AG09309 (cell line): ENCODE results near the gene G0S2.
A peak's percentile ranks its signal among the peaks of the same experiment; 100 is the strongest.

Experiments used
- DNase-seq: peaks from one replicate; pipeline ENCODE4 v3.0.0-alpha.2; 2010; ENCODE audit warnings: low read depth
- H3K4me3 ChIP-seq: 2 replicates; pipeline ENCODE4 v1.5.1; 2011; ENCODE audit warnings: mild to moderate bottlenecking, low read depth, low read length, moderate library complexity; ENCODE audit not compliant: control insufficient read depth
- TF ChIP-seq, protein P1 (sequence below): IDR thresholded peaks from 2 replicates; pipeline ENCODE4 v1.5.1; 2011; ENCODE audit warnings: mild to moderate bottlenecking, low read depth, low read length, inconsistent platforms; ENCODE audit not compliant: insufficient read depth, control insufficient read depth; ENCODE audit errors: missing control alignments

Gene G0S2

DNA sequence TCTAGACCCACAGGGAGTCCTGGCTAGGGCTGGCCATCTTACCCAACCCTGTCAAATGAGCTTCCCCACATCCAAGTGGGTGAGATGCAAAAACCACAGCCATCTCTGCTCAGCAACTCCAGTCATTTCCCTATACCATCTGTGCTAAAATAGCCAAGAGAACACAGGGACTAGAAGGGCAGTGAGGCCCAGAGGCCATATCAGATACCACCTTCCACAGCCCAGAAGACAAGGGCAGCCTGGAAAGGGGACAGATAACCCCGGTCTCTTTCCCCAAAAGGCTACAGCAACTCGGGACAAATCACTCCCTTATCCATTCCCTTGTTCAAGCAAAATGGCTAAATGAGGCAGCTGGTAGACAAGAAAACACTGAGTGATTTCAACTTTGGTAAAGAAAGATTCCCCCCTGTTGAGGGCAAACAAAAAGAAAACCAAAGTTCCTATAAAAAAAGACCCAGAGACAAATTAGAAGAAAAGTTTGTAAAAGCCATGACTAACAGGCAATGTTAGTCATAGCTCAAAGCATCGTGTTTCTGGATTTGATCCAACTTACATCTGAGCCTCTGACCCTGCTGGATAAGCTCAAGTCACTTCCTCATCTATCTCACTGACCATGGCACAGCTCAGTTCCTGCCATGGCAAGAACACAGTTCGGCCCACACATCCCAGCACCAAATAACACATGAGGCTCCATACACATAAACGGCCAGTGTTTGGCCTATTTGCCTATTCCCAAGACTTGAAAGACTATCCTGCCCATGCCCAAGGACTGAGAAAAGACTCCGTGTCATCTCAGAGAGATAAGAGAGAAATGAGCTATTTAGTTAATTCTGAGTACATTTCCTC lies 26.1 kb upstream of the G0S2 start:
- H3K4me3 ChIP-seq = no peak overlapping the region
- TF ChIP-seq, protein P1, sequence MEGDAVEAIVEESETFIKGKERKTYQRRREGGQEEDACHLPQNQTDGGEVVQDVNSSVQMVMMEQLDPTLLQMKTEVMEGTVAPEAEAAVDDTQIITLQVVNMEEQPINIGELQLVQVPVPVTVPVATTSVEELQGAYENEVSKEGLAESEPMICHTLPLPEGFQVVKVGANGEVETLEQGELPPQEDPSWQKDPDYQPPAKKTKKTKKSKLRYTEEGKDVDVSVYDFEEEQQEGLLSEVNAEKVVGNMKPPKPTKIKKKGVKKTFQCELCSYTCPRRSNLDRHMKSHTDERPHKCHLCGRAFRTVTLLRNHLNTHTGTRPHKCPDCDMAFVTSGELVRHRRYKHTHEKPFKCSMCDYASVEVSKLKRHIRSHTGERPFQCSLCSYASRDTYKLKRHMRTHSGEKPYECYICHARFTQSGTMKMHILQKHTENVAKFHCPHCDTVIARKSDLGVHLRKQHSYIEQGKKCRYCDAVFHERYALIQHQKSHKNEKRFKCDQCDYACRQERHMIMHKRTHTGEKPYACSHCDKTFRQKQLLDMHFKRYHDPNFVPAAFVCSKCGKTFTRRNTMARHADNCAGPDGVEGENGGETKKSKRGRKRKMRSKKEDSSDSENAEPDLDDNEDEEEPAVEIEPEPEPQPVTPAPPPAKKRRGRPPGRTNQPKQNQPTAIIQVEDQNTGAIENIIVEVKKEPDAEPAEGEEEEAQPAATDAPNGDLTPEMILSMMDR = no peak
- DNase-seq = peak; percentile 89

DNA sequence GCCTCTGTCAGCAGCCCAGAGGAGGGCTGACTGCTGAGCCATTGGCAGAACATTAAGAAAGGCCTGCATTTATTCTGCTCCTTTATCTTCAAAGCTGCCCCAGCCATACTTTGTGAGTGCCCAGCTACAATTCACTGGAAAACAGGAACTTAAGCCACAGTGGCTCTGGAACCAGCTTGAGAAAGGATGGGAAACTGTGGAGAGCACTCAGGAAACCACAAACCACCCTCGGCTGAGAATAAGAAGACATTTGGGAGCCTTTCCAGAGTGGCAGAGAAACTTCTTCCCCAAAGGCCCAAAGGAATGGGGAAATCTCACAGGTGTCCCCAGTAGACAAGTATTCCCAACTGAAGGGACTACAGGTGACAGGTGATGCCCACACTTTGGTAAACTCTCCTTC lies 24.8 kb upstream of the G0S2 start:
- no peak overlapping the region for H3K4me3 ChIP-seq
- DNase-seq = no peak
- TF ChIP-seq, protein P1 = no peak

DNA sequence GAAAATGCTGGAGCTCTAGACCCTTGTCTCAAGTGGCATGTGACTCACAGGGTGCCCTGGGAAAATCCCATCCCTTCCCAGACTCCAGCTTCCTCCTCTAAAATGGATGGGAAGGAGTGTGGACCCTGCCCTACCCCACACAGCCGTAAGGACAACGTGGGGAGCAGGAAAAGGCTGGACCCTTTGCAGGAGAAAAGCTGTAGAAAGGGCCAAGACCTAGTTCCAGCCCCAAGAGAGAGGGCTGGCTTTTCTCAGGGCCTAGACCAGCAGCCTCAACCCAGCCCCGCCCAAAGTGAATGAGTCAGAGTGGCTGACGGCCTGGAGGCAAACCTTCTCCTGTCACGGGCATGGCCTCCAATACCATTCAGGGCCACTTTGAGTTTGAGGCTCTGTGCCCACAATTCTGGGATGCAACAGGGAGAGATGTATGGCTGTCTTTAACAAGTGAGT lies 24.0 kb upstream of the G0S2 start:
- no peak overlapping the region for H3K4me3 ChIP-seq
- TF ChIP-seq, protein P1 = no peak
- no peak for DNase-seq

DNA sequence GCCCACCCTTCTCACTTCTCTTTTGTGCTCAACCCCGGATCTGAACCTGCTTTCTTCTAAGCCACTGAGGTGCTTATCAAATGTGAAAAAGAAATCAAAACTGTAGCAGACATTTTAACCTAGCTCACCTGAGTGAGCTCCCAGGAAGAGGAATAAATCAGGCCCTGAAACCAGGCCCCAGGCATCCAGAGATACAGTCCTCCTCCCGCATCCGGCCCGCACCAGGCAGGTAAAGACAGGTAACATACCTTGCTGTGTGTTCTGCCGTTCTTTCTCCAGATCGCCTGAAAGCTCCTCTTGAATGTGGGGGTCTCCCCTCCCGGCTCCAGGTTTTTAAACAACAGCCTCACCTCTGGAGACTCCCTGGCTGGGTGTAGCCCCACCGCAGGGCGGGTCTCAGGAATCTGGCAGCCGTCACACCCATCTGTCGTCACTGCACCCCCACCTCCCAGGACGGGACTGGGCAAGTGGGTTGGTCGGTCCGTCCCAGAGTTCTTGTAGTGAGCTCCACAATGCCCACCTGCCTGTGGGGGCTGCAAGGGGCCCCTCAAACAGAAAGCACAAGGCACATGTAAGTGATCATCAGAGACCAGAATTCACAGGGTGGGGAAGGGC lies 23.0 kb upstream of the G0S2 start, which contains the start of gene LAMB3:
TSS of gene LAMB3 (minus strand) at position 305 of the 615 bp plus-strand sequence. CDS start 1,481 bp downstream, outside the sequence.
- TF ChIP-seq, protein P1 = no peak
- no peak within 1 kb of the TSS for H3K4me3 ChIP-seq
- DNase-seq = no peak

DNA sequence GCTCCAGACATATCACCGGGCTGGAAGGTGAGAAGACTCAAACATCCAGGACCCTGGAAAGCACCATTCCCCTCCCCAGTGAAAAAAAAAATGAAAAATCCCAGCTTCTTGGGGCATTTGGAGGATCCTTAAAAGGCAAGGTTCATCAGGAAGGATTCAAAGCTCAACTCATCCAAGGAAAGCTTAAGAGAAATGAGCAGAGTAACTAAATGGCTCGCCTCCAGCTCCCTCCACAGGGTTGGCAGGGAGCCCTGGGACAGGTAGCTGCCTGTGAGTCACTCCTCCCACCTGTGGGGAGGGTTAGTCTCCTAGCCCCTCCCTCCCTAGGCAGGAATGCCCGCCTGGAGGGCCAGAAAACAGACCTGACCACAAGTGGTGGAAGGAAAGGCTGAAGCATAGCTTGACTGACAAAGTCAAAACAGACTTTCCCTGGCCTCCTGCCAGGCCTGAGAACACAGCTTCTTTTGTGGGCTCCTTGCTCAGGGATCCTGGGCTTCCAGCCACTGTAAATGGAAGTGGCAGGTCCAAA lies 22.3 kb upstream of the G0S2 start:
- H3K4me3 ChIP-seq = no peak overlapping the region

DNA sequence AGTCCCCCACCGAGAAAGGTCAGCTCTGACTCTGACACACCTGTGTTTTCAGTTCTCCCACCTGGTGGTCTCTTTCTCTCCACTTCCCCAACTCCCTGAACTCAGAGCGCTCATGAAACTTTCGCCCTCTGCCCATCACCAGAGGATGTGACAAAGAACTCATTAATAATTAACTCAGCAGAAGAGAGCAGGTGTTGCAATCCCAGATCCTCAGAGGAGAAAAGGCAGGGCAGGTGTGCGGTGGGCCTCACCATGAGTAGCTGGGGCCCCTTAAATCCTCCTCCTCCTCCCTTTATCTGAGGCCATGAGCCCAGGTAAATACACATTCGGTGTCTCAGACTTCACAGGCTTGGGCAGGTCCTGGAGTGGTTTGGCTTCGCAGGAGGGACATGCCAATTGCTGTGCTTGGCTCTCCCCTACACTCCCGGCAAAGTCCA lies 21.3 kb upstream of the G0S2 start:
- H3K4me3 ChIP-seq = no peak overlapping the region
- no peak for DNase-seq
- TF ChIP-seq, protein P1 = no peak

More for the DNA sequence above, 22.3 kb upstream of the G0S2 start:
- DNase-seq = no peak
- TF ChIP-seq, protein P1 = no peak
